Measurements from ENCODE around the gene DYSF.
"Not testable (repeated sequence)": the region's sequence is repeated elsewhere in the genome, so short reads cannot be mapped to it uniquely, and the experiment has no call there.

Gene DYSF

DNA sequence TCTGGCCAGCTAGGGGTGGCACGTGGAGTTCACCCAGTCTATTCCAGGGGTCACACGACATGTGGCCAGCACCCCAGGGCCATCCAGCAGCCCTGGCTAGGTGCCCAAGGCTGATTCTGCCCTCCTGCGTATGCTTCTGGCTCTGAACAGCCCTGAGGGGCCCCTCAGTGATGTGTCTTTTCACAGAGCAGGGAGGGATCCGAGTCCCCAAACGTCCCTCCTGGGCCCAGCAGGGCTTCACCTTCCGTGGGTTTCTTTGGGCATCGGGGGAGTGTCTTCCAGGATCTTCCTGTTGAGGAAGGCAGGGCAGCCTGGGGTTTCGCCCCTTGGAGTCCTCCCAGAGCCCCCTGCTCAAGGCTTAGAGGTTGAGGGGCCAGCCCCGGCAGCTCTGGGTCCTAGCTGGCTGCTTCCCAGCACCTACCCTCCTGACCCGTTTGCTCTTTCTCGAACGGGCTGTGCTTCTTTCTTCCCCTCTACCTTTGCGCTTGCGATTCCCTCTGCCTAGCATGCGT is 165.9 kb downstream of the DYSF start:
- no peak for DNase-seq

GRCh38 chr2:71620116-71620515 is 166.8 kb downstream of the DYSF start:
- DNase-seq, result no peak

DNA sequence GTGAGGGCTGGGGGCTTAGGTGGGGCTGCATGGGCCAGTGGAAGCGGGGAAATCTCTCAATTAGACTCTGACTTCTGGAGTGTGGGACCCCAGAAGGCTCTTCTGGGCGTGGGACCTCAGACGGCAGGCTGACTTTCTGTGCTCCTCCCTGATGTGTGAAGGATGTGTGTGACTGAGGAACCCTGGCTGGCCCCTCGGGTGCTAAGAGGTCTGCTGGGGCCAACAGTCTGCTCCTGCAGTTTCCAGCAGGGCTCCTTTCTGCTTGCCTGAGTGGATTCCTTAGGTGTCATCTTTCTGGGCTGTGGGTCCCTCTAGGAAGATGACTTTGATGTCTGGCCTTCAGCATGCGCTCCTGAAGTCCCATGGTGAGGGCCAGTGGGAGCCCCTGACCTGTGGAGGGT is 167.5 kb downstream of the DYSF start:
- no peak for DNase-seq

GRCh38 chr2:71629273-71629672 is 175.9 kb downstream of the DYSF start:
- DNase-seq, result no peak

- DNase-seq, result no peak
Measured at GRCh38 chr2:71629771-71630453, 176.6 kb downstream of the DYSF start.

DNA sequence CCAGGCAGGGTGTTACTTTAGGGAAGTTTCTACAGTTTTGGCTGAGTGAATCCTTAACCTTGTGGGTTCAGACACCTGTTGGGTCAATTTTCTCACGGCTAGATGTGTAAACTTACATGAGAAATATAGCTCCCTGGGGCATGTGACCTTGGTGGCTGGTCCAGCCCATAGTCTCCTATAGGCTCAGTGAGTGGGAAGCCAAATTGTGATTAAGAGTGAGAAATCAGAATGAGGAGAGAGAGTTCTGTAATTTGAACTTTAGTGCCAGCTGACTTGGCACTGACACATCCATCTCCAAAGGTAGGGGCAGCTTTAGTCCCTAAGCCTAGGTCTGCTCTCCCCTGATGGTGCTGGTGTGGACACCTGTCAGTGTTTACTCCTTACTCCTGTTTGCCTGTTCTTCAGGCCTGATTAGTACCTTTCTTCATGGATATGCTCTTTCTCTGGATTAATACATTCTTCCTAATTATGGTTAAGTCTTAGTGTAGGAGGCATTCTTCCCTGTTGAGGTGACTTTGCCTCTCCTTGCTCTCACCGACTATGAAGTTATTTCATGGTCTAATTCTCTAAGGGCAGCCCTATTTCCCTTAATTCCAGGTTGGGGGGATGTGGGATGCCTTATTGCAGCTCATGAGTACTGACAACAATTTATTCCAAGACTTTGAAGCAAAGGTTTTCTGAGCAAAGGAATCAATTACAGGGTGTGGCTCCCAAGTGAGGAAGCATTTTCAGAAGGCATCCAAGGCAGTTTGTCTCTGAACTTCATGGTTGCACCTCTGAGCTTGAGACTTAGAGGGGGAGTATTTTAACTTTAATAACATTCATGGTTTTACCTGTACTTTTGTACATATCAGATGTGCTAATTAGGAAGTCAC is 177.3 kb downstream of the DYSF start:
- DNase-seq, result no peak

DNA sequence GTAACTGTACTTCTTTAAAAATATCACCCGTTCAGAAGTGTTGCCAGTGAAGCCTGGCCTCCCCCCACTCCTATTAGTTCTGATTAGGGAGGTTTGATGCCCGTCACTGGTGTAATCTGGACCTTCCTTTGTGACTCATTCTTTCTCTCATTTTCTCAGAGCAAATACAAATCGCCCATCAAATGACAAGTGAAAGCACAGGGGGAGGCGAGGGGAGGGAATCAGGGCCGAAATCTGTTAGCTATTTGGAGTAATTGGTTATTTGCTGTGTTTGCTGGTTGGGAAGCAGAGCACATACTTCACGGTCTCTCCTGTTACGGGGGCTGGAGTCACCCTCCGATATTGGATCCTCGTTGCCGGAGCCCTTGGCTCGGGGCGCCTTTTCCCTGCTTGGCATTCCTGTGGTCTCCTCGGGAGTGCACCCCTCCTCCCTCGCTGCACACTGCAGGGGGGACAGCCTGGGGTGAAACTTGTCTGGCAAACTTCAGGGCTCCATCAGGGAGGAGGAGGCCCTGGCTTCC is 178.1 kb downstream of the DYSF start:
- DNase-seq, result no peak

GRCh38 chr2:71633086-71633485 is 179.7 kb downstream of the DYSF start:
- DNase-seq, result no peak

DNA sequence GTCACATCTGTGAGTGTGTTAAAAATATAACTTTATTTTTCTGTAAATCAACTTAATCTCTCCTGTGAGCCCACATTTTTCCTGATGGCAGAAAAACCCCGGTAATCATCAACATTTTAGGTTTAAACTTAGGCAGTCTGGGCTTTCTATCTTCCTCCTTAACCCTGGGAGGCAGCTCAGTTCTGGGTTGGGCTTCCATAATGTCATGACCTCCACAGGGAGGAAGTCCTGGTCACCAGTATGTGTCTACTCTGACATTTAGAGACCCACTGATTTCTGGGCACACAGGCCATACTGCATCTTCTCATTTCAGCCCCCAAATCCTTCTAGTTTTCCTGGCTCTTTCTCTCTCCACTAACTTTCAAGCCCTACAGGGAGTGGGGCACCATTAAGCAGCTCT is 181.2 kb downstream of the DYSF start:
- DNase-seq, result no peak

DNA sequence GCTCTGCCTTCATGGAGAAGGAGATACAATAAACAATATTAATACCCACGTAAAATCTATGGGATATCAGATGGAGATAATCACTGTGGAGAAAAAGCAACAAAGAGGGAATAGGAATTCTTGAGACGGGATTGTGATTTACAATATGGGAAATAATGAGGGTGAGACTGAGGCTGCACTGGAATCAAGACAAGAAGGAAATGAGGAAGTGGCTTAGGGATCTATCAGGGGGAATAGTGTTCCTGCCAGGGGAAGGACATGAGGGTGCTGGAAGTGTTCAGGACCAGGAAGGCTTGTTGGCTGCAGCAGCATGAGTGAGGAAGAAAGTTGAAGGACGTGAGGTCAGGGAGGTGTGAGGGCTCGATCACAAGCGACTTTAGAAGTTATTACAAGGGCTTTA is 182.4 kb downstream of the DYSF start:
- DNase-seq, result no peak

- DNase-seq, result no peak
Measured at GRCh38 chr2:71637168-71637567, 183.8 kb downstream of the DYSF start.

DNA sequence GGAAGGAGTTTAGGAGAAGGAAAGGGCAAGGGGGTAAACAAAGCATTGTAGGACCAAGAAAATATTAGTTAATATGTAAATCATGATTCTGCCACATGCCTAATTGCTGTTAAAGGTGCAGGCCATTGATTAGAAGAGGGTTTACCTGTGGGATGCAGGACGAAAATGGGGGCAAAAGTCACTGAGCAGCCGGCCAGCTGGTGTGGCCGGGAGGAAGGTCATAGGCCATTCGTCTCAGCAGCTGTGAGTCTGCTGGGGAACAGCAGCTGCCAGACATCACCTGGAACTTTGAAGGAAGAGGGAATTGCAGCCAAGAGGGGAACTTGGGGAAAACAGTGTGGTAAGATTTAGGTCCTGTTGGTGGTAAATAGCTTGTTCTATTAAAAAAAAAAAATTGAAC is 184.4 kb downstream of the DYSF start:
- DNase-seq, result no peak

DNA sequence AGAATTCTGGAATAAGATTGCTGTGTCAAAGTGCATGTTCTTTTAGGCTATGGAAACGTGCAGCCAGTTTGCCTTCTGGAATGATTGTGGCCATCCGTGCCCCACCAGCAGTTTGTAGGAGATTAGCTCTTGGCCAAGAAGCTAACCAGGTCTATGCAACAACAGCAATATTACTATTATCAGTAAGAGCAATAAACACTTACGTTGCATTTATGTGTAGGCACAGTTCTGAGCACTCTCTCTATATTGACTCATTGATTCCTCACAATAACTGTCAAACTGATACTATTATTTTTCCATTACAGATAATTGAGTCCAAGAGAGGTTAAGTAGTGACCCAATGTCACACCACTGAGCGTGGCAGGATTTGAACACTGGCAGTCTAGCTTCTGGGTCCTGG is 186.4 kb downstream of the DYSF start:
- no peak for DNase-seq

- peak; percentile 27 to 46 for DNase-seq
Measured at GRCh38 chr2:71640489-71640888, 187.1 kb downstream of the DYSF start.

DNA sequence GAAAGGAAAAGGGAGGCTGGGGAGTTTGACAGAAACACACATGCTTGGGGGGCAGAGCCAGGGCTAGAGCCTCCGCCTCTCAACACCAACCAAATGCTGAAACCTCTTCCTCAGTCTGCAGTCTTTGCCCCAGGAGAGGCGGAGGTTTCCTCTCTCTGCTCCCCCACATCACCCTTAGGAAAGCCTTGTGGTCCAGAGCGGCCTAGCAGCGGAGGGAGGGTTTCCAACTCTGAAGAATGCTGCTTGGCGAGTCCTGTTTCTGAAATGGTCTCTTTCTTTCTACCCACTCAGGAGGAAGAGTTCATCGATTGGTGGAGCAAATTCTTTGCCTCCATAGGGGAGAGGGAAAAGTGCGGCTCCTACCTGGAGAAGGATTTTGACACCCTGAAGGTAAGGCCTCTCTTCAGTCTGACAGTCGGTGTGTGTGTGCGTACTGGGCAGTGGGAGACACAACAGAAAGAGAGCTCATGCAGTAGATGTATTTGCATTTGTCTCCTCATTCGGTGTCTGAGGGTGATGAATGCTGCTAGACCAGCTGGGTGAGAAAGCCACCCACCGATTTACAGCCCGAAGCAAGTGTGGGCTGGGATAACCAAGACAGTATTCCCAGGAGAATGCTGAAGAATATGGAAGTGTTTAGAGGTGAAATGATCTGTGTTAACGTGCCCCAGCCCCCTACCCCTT is 190.5 kb downstream of the DYSF start:
- no peak for DNase-seq

- peak; percentile 2 to 75 for DNase-seq
Measured at GRCh38 chr2:71646028-71646427, 192.7 kb downstream of the DYSF start.

DNA sequence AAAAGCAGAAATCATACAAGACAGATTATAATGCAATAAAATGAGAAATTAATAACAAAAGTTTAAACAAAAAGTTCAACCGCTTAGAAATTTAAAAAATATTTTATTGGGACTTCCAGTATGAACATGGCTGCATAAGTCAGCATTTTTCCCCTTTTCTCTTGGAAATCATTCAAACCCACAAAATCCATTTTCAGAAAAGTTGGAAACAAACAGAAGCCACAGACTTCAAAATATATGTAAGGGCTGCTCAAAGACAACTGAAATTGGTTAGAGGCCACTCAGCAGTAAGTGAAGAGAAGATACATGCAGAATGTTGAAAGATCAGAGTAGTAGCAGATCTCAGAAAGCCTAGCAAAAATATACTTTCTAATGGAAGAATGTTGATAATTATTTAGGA is 194.0 kb downstream of the DYSF start:
- no peak for DNase-seq

- no peak for DNase-seq
Measured at GRCh38 chr2:71655498-71655897, 202.1 kb downstream of the DYSF start.

- not testable (repeated sequence) for DNase-seq
Measured at GRCh38 chr2:71658256-71658655, 204.9 kb downstream of the DYSF start.

DNA sequence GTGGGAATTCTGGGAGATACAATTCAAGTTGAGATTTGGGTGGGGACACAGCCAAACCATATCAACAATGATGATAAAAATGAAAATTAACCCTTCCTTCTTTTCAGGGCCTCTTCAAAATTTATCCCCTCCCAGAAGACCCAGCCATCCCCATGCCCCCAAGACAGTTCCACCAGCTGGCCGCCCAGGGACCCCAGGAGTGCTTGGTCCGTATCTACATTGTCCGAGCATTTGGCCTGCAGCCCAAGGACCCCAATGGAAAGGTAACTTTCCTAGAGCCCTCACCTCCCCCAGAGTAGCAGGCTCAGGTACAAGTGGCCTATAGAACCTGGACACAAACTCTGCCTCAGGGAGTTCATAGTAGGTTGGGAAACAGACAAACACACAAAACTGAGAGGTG is 205.4 kb downstream of the DYSF start:
- DNase-seq, result no peak

DNA sequence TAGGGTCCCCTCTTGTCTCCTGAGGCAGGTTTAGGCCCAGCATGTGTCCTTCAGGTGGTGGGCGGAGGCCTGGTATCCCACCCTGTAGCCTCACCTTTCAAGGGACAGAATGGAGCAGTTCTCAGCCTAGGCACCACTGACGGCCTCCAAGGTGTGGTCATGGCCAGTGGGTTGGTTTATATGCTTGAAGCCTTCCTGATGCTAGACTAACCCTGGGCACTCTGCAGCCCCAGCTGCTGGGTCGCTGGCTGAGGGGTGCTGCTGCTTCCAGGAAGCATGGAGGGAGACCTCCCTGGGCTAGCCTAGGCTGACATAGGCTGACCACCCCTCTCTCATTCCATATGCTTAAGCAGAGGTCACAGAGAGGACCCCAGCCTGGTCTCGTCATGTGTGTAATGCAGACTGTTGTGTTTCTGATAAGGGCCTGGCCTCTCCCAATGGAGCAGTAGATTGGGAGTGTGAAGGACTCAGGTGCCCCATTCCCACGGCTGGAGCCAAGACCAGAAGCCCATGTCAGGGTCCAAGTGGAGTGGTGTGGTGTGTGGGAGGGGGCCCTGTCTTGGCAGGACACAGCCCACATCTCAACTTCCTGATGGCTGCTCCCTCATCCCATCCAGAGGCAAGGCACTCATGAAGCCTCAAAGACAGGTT is 206.6 kb downstream of the DYSF start:
- no peak for DNase-seq

- no peak for DNase-seq
Measured at GRCh38 chr2:71661782-71662181, 208.4 kb downstream of the DYSF start.

Data from NCI-H446 (cell line).